Superior temporal gyrus (tissue), 1 donor: ENCODE results near the gene PXYLP1.

Experiments used
- DNase-seq: peaks from one replicate; pipeline ENCODE4 v3.0.0-alpha.2; 2016; ENCODE audit errors: extremely low spot score

Gene PXYLP1

DNA sequence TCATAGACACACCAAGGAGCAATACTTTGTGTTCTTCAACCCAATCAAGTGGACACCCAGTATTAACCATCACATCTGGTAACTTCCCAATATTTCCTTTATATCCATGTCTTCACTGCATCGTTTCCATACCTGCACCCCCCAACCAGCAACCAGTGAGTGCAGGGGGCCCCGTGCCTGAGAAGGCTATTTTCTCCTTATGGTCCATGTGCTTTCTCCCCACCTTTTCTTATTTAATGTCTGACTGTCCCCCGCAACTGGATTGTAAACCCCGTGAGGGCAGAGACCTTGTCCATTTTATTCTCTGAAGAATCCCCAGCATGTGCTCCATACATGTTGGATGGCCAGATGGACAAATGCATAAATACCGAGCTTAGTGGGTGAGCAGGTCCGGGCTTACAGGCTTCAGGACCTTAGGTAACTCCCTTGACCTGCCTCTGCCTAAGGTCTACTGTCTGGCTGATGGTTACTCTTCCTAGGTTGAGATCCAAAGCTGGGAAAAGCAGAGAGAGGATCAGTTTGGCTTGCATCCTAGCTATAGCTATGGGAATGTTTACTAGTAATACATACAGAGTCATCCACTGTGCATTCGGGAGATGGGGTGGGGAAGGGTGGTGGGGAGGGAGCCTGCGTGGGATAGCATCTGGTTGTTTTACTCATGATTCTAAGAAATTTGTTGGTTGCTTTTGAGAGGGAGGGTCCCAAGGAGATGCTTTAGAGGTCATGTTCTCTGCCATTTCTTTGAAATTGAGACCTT lies 41.5 kb downstream of the PXYLP1 start:
- DNase-seq = no peak

DNA sequence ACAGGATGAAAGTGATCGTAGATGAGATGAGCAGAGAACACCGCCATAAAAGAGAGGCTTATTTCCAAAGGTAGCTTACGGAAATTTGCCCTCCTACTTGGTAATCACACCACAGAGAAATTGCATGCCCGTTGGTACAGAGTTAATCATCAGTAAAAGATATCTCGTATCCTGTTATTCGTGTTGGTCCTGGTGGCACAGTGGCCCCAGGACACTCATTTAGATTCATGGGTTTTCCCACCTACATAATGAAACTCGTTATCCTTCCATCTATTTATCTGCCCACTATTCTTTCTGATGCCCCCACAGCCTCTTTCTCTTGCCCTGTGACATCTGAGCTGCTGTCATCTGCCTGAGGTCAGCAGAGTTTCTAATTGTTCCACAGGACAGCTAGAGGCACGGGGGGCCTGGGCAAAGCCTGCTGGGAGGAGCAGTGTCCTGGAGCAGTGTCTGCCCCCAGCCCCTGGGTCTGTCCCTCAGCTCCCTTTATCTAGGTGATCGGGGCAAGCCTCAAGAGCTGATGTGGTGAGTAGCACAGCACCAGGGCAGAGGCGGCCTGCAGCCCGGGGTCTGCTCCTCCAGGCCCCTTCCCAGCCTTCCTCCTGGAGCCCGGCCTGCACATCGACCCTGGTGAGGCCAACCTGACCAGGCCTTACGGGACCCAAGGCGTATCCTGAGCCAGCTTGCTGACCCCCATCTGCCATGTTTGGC lies 42.2 kb downstream of the PXYLP1 start:
- no peak for DNase-seq

DNA sequence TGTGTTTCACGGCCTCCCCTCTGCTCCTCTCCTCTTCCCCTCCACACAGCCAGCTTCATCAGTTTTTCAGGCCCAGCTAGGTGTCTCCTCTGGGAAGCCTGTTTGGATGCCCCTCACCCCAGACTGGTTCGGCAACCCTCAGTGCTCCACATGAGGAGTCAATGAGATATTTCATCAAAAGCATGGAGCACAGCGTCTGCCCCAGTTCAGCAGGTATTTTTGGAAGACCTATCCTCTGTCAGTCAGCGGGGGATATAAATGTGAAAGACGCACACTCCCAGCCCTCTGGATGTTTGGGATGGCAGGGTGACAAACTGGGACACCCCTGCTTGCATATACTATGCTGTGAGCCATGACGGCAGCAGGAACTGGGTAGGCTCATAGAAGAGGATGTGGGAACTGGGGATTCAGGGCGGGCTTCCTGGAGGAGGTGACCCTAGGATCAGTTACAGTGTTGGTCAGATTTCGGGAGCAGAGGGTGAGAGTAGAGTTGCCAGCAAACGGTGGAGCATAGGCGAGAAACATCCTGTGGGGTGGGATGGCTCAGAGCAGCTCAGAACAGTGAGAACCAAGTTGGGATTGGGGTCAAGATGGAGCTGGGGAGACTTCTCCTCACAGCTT lies 42.9 kb downstream of the PXYLP1 start:
- DNase-seq = no peak

DNA sequence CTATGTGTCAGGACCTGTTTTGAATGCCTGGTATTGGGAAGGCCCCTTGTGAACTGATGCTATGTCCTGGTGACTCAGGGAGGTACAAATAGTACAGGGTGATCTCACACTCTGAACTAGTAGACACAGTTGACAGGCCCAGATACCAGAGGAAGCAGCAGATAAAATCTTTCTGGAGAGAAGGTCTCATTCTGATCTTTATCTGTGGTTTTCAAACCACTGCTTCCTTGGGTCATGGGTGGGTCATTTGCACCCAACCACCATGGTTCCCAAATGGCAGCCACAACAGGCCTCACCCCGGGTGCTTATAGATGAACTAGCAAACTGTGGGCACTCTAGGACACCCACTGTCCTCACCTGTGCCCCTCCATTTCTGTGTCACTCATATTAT lies 43.4 kb downstream of the PXYLP1 start:
- no peak for DNase-seq

DNA sequence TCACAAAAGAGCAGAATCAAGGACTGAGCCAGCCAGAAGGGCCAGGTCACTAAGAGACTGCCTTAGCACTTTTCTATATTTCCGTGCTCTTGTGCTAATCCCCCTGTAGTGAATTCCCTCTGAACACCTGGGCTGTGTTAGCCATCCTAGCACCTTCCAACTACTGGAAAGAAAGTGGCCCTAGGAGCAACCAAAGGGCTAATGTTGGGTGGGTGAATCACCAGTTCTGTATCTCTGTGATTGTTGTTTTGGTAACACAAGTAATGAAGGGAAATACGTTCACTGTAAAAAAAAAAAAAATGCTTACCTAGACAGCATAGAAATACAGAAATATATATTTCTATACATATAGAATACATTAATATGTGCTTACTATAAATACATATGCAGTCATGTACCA lies 43.9 kb downstream of the PXYLP1 start:
- DNase-seq = no peak

DNA sequence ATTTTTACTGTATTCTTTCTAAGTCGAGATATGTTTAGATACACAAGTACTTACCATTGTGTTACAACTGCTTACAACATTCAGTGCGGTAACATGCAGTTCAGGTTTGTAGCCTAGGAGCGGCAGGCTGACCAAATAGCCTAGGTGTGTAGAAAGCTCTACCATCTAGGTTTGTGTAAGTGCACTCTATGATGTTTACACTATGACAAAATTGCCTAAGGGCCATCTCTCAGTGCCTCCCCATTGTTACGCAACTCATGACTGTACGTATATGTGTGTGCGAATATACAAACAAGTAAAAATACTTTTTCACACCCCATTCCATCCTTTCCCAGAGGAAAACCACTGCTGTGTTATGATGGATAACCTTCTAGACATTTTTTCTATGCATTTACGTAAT lies 44.3 kb downstream of the PXYLP1 start:
- DNase-seq = no peak

DNA sequence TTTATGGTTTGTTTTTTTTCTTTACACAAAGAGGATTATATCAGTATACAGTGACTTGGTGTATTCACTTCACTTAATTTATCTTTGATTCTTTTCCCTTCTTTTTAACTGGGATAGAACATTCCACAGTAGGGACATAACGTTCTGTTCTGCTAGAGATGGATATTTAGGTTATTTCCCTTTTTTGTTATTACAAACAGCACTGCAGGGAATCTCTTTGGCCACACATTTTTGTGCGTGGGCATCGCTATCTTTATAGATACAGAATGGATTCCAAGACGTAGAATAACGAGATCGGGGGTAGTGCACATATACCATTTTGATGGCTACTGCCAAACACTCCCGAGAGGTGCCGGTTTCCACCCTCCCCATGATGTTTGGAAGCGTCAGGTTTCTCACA lies 44.8 kb downstream of the PXYLP1 start:
- DNase-seq = no peak

DNA sequence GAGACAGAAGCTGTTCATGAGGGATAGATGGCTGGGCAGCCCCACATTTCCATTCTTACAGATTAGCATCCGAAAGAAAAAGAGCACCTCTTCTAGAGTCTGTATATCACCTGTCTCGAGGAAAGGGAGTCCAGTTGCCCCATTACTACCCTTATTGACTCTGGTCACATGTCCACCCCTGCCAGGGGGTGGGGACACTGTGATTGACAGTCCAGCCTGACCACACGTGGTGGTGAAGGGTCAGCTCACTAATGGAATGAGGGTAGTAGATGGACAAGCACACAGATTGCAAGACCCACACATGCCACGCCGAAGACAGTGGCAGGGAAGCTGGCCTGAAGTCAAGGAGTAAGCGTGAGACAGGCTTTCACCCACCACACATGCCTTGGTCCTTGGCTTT lies 45.8 kb downstream of the PXYLP1 start:
- no peak for DNase-seq

DNA sequence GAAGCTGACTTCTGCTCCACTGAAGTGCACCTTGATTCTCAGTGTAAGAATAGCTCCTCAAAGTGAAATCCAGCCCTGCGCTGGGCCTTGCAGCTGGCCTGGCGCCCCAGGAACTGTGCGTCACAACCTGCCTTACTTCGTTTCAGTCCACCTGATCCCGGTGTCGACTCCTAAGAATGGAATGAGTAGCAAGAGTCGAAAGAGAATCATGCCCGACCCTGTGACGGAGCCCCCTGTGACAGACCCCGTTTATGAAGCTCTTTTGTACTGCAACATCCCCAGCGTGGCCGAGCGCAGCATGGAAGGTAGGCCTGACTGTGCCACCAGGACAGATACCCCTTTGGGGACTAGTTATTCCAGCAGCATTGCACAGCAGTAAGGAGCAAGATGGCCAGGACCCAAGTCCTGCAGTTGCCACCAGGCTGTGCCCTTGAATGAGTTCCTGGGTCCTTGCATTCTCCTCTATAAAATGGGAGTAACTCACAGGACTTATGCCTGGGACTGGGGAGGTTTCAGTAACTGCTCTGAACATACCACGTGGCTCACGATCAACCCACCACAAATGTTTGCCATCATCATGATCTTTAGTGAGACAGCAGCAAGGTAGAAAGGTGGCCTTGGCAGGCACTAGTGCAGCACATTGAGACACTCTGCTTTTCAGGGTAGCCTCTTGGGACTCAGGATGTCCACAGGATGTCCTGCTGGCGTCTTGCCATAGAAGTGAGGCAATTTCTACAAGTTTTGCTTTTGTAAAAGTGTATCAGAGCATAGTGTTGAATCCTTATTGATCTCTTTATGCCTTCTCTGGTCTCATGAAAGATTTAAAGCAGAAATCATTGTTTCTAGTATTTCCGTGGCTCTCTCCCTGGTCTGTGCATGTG lies 46.8 kb downstream of the PXYLP1 start:
- DNase-seq = no peak

DNA sequence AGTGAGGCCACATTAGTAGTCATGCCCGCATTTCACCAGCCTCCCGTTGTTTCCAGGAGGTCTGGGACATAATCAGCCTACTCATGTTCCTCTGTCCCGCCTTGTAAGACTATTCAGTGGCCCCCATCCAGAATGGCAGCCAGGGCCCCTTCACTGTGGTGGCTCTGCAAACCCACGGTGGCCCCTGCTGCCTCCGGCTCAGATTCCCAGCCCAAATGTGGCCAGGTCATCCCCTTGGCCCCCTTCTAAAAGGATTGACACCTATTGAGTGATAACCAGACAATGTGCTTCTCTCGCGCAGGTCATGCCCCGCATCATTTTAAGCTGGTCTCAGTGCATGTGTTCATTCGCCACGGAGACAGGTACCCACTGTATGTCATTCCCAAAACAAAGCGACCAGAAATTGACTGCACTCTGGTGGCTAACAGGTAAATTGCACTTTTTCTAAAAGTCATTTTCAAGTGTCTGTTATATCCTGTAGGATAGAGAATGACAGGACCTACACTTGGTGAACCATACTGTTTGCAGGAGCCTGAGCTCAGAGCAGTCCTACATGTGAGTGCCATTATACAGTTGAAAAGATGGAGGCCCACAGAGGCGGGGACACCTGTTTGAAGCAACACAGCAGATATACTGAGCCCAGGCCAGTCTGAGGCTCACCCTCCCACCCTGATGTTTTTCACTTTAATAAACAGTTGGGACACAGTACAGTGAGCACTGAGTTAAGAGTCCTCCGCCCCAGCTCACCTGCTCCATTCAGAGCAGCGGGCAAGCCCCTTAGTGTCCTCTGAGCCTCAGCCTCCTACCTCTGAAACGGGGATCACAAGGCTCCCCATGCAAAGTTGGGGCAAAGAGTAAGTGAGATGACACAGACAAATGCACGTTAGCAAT lies 47.7 kb downstream of the PXYLP1 start:
- DNase-seq = peak; percentile 67

DNA sequence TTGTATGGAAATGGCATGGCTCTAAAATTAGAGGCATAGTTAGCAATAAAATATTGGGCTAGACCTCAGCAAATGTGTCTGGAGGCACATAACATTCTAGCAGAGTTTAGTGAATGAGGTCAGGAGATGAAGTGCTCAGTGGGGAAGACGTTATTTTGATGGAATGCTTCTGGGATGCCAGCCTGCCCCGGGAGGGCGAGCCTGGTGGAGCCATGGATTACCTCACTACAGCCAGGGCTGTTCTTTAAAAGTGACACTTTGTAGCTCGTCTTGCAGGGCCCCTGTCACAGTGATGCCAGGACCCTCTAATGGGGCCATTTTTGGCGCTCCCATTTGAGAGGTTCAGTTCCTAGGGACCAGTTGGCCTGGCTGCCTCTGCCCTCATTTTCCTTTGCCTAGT lies 48.5 kb downstream of the PXYLP1 start:
- no peak for DNase-seq

DNA sequence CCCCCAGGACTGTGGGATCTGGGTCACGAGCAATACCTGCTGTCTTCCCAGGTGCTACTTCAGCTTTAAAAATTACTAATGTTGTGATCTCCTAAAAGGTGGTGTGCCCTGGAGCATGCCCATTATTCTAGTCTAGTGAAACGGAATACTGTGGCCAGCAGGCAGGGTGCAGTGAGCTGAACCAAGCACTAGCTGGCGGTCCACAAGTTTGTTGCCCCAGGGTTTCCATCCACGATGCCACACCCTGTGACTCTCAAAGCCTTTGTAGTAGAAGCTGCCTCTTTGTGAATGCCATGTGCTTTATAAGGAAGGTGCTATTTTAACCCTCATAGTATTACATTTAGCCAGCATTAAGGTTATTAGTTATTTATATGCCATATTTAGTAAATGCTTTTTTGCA lies 49.1 kb downstream of the PXYLP1 start:
- no peak for DNase-seq

DNA sequence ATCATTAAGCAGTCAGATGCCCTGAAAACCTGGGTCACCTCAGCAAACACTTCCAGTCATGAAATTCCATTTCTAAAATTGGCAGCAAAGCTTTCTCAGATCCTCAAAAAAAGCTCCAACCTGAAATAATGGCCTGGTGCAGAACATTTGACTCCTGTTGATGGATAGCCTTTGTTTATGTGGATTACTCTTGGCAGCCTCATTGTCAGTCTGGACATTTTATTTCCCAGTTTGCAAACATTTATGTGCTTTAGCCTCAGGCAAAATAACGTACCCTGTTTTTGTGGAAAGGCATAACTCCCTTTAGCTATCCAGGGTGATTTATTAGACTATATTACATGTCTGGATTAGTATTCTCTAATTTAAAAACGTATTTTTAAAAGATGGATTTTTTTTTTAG lies 53.9 kb downstream of the PXYLP1 start:
- DNase-seq = no peak

DNA sequence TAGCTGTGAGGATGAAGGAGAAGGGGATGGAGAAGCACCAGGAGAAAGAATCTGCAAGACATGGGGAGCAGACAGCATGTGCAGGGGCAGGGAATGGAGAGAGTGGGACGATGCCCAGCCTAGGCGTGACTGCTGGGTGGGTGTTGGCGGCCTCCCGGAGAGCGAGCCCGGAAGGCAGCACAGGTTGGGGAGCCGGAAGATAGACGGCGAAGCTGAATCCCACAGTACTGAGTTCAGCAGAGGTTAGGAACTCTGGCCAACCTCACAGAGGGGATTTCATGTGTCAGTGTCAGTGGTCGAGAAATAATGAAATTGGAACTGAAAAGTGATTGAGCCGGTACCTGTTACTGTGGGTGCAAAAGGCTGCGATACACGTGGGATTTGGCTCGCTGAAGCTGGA lies 55.2 kb downstream of the PXYLP1 start:
- no peak for DNase-seq

DNA sequence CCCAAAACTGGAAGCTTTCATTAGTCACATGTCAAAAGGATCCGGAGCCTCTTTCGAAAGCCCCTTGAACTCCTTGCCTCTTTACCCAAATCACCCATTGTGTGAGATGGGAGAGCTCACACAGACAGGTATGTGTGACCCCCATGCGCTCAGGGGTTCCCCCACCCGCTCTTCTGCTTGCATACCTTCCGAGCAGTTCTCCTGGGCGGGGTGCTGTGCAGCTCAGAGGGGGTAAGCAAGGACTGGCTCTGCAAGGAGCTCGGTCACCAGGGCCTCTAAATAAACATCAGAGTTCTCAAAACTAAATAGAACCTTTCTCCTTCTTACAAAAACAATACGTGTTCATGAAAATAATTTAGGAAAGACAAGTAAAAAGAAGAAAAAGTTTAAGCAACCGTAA lies 55.7 kb downstream of the PXYLP1 start:
- no peak for DNase-seq

DNA sequence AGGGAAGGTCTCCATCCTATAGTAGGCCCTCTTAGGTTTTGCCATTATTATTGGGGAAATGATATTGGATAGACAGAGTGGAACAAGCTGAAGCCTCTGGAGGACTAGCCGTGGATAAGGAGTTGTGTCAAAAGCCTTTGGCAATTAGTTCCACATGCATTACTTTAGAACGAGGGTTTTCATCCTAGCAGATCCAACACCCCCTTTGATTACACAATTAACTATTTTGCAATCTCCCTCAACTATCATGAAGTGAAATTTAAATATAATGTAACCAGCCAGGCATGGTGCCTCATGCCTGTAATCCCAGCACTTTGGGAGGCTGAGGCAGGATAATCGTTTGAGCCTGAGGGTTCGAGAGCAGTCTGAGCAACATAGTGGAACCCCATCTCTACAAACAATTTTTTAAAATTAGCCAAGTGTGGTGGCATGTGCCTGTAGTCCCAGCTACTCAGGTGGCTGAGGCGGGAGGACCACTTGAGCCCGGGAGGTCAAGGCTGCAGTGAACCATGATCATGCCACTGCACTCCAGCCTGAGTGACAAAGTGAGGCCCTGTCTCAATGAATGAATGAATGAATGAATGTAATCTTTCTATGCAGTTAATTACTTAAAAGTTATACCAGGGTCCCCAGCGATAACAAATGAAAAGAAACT lies 56.8 kb downstream of the PXYLP1 start:
- DNase-seq = no peak

DNA sequence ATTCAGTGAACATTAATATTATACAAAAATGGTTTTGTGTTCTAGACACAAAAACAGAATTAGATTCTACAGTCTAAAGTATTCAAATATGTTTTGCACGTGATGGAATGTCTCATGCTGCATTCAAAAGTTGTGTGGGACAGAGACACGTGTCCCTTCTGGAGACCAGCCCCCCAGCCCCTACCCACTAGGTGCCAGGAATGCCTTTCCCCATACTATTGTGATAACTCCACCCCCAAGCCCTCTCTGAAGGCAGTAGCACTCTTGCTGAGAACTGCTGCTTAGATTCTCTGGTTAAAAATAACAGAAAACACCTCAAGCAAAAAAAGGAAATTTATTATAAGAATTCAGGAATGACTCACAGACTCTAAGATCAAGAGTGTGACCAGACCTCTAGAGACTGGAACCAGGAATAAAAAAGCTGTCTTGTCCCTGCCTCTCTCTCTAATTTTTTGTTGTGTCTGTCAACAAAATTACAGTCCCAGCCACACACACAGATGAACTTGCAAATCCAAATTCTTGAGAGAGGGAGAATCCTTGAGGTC lies 57.7 kb downstream of the PXYLP1 start:
- DNase-seq = no peak

DNA sequence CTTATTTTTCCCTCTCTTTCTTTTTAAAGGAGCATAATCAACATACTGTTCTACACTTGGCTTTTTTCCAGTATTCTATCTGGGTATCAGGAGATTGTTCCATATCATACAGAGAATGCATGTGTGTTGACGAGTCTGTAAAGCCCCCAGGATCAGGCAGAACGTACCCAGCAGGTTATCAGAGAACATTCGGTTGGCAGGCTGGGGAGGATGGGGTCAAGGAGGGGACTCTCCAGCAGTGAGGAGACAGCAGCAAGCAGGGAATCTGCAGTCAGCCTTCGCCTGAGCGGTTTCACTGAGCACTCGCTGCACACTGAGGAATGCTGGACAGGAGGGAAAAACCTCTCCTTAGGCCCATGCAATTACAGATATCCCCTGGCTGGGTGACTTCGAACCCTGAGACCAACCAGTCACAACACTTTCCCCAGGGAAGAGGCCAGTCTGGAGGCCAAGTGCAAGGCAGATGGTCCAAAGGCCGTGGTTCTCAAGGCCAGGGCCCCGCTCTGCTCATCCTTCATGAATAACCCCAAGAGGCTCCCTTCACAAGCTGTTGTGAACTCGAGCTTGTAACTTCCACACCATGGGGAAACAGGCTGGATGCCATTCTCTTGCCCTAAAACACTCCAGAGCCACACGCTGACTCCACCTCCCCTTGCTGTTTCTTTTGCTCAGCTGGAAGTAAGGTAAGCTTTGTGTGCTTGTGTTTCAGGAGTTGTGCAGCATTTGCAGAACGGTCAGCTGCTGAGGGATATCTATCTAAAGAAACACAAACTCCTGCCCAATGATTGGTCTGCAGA lies 60.1 kb downstream of the PXYLP1 start:
- DNase-seq = no peak

DNA sequence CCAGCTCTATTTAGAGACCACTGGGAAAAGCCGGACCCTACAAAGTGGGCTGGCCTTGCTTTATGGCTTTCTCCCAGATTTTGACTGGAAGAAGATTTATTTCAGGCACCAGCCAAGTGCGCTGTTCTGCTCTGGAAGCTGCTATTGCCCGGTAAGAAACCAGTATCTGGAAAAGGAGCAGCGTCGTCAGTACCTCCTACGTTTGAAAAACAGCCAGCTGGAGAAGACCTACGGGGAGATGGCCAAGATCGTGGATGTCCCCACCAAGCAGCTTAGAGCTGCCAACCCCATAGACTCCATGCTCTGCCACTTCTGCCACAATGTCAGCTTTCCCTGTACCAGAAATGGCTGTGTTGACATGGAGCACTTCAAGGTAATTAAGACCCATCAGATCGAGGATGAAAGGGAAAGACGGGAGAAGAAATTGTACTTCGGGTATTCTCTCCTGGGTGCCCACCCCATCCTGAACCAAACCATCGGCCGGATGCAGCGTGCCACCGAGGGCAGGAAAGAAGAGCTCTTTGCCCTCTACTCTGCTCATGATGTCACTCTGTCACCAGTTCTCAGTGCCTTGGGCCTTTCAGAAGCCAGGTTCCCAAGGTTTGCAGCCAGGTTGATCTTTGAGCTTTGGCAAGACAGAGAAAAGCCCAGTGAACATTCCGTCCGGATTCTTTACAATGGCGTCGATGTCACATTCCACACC lies 60.9 kb downstream of the PXYLP1 start:
- DNase-seq = peak; percentile 38
